GM21515 (cell line): ENCODE results near the gene SCD5.

Experiments used
- ATAC-seq: cut with Tn5 transposase; IDR thresholded peaks from one replicate; pipeline ENCODE4 v1.9.1; 2021; ENCODE audit not compliant: unreplicated experiment

SCD5 gene

GRCh38 chr4:82696117-82696860 is 102.3 kb downstream of the SCD5 start:
- no peak for ATAC-seq

GRCh38 chr4:82694892-82695291 is 103.7 kb downstream of the SCD5 start:
- ATAC-seq = no peak

GRCh38 chr4:82694046-82694445 is 104.5 kb downstream of the SCD5 start:
- ATAC-seq = no peak

- ATAC-seq = no peak
These were observed 106.4 kb downstream of the SCD5 start for GRCh38 chr4:82692101-82692780.

GRCh38 chr4:82691431-82691830 is 107.2 kb downstream of the SCD5 start:
- no peak for ATAC-seq

- ATAC-seq = no peak
These were observed 110.4 kb downstream of the SCD5 start for GRCh38 chr4:82688091-82688795.

GRCh38 chr4:82687531-82687930 is 111.1 kb downstream of the SCD5 start:
- no peak for ATAC-seq

GRCh38 chr4:82681754-82682153 is 116.8 kb downstream of the SCD5 start:
- no peak for ATAC-seq

GRCh38 chr4:82680834-82681233 is 117.8 kb downstream of the SCD5 start:
- ATAC-seq = no peak

GRCh38 chr4:82679531-82679930 is 119.1 kb downstream of the SCD5 start:
- ATAC-seq = no peak

GRCh38 chr4:82678051-82678450 is 120.5 kb downstream of the SCD5 start:
- no peak for ATAC-seq

GRCh38 chr4:82677327-82677726 is 121.3 kb downstream of the SCD5 start:
- no peak for ATAC-seq

GRCh38 chr4:82667761-82668480 is 130.7 kb downstream of the SCD5 start:
- no peak for ATAC-seq

- ATAC-seq = no peak
These were observed 131.5 kb downstream of the SCD5 start for GRCh38 chr4:82666970-82667665.

- ATAC-seq = no peak
These were observed 137.2 kb downstream of the SCD5 start for GRCh38 chr4:82661181-82661992.

- ATAC-seq = no peak
These were observed 146.5 kb downstream of the SCD5 start for GRCh38 chr4:82652062-82652461.

GRCh38 chr4:82650868-82651267 is 147.7 kb downstream of the SCD5 start:
- ATAC-seq = no peak

GRCh38 chr4:82648356-82648755 is 150.2 kb downstream of the SCD5 start:
- ATAC-seq = no peak

- no peak for ATAC-seq
These were observed 152.5 kb downstream of the SCD5 start for GRCh38 chr4:82645936-82646565.
